ENCODE data around the gene SRSF11.

The SRSF11 gene

DNA sequence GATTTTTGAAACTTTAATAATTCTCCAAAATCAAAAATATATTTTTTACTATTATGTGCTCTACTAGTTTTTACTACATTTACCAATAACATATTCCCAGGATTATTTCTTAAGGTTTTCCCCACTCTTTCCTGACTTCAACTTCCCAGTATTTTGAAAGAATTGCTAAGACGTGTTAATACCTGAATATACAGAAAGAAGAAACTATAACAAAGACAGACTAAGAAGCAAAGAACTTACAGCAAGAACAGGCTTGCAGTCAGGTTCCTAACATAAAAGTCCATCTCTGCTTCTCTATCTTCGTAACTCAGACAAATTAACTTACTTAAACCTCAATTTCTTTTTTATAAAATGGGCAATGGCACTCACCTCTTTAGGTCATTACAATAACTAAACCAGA, 63.2 kb downstream of the SRSF11 start:
- Histone ChIP-seq H3K27me3 (ENCODE audit: control insufficient read depth, insufficient read depth, low read length) (no peaks in the 10 kb centered on the region), H3K9ac (ENCODE audit: low read depth, low read length) (no peak overlapping the region), H3K9me3 (ENCODE audit: control insufficient read depth, insufficient read depth, low read length) (no peaks in the 10 kb centered on the region), H3K4me3 (ENCODE audit: low read depth, low read length) (no peak overlapping the region), H3K36me3 (ENCODE audit: control insufficient read depth, insufficient read depth, low read length) (no peaks in the 10 kb centered on the region), H3K4me1 (ENCODE audit: control insufficient read depth, insufficient read depth, low read length) (no peaks in the 10 kb centered on the region)

DNA sequence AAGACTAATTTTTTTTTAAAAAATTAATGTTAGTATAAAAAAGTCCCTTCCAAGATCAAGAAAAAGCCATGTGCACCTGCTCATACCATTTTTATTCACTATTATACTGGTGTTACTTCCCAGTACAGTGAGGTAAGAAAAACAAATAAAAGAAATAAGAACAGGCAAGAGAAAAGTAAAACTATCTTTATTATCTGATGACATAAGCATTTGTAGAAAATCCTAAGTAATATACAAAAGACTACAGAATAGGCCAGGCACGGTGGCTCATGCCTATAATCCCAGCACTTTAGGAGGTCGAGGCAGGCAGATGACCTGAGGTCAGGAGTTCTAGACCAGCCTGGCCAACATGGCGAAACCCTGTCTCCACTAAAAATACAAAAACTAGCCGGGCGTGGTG, 65.3 kb downstream of the SRSF11 start:
- Histone ChIP-seq H3K9ac (ENCODE audit: low read depth, low read length) (no peak overlapping the region), H3K36me3 (ENCODE audit: control insufficient read depth, insufficient read depth, low read length) (no peaks in the 10 kb centered on the region), H3K9me3 (ENCODE audit: control insufficient read depth, insufficient read depth, low read length) (no peaks in the 10 kb centered on the region), H3K4me3 (ENCODE audit: low read depth, low read length) (no peak overlapping the region), H3K27me3 (ENCODE audit: control insufficient read depth, insufficient read depth, low read length) (no peaks in the 10 kb centered on the region), H3K4me1 (ENCODE audit: control insufficient read depth, insufficient read depth, low read length) (no peaks in the 10 kb centered on the region)

- H3K9me3 ChIP-seq (ENCODE audit: control insufficient read depth, insufficient read depth, low read length) = no peaks in the 10 kb centered on the region
- H3K36me3 ChIP-seq (ENCODE audit: control insufficient read depth, insufficient read depth, low read length) = peaks cover under 1% of the 10 kb centered on the region
- H3K4me1 ChIP-seq (ENCODE audit: control insufficient read depth, insufficient read depth, low read length) = no peaks in the 10 kb centered on the region
- H3K4me3 ChIP-seq (ENCODE audit: low read depth, low read length) = no peak overlapping the region
- no peak overlapping the region for H3K9ac ChIP-seq (ENCODE audit: low read depth, low read length)
- H3K27me3 ChIP-seq (ENCODE audit: control insufficient read depth, insufficient read depth, low read length) = no peaks in the 10 kb centered on the region
These were observed 67.0 kb downstream of the SRSF11 start for GRCh38 chr1:70288166-70288565.

- Histone ChIP-seq H3K9me3 (ENCODE audit: control insufficient read depth, insufficient read depth, low read length) (no peaks in the 10 kb centered on the region), H3K4me1 (ENCODE audit: control insufficient read depth, insufficient read depth, low read length) (no peaks in the 10 kb centered on the region), H3K36me3 (ENCODE audit: control insufficient read depth, insufficient read depth, low read length) (peaks cover 6% of the 10 kb centered on the region), H3K27me3 (ENCODE audit: control insufficient read depth, insufficient read depth, low read length) (no peaks in the 10 kb centered on the region), H3K4me3 (ENCODE audit: low read depth, low read length) (no peak overlapping the region), H3K9ac (ENCODE audit: low read depth, low read length) (no peak overlapping the region)
These were observed 69.0 kb downstream of the SRSF11 start for GRCh38 chr1:70290218-70290617.

GRCh38 chr1:70293186-70293843, 72.1 kb downstream of the SRSF11 start:
- Histone ChIP-seq H3K9ac (ENCODE audit: low read depth, low read length) (no peak overlapping the region), H3K4me3 (ENCODE audit: low read depth, low read length) (no peak overlapping the region), H3K27me3 (ENCODE audit: control insufficient read depth, insufficient read depth, low read length) (no peaks in the 10 kb centered on the region), H3K36me3 (ENCODE audit: control insufficient read depth, insufficient read depth, low read length) (peaks cover 6% of the 10 kb centered on the region), H3K9me3 (ENCODE audit: control insufficient read depth, insufficient read depth, low read length) (no peaks in the 10 kb centered on the region), H3K4me1 (ENCODE audit: control insufficient read depth, insufficient read depth, low read length) (no peaks in the 10 kb centered on the region)

GRCh38 chr1:70295749-70296148, 74.6 kb downstream of the SRSF11 start:
- Histone ChIP-seq H3K4me3 (ENCODE audit: low read depth, low read length) (no peak overlapping the region), H3K9me3 (ENCODE audit: control insufficient read depth, insufficient read depth, low read length) (no peaks in the 10 kb centered on the region), H3K36me3 (ENCODE audit: control insufficient read depth, insufficient read depth, low read length) (peaks cover 6% of the 10 kb centered on the region), H3K4me1 (ENCODE audit: control insufficient read depth, insufficient read depth, low read length) (no peaks in the 10 kb centered on the region), H3K27me3 (ENCODE audit: control insufficient read depth, insufficient read depth, low read length) (no peaks in the 10 kb centered on the region), H3K9ac (ENCODE audit: low read depth, low read length) (no peak overlapping the region)

DNA sequence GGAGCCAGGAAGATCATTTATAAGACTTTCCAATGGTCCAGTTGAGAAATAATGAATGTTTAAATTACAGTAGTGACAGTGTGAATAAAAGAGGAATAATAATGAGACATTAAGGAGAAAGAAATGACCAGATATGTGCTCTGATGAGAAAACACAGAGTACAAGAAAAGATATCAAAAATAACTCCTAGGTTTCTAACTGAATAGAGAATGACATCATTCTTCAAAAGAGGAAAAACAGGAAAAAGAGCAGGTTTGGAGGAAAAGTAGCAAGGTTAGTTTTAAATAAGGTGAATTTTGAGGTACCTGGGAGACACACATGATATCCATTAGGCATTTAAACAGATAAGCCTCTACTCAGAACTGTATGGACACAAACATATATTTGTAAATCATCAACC, 78.3 kb downstream of the SRSF11 start:
- Histone ChIP-seq H3K27me3 (ENCODE audit: control insufficient read depth, insufficient read depth, low read length) (no peaks in the 10 kb centered on the region), H3K9me3 (ENCODE audit: control insufficient read depth, insufficient read depth, low read length) (no peaks in the 10 kb centered on the region), H3K4me3 (ENCODE audit: low read depth, low read length) (no peak overlapping the region), H3K36me3 (ENCODE audit: control insufficient read depth, insufficient read depth, low read length) (peaks cover under 1% of the 10 kb centered on the region), H3K4me1 (ENCODE audit: control insufficient read depth, insufficient read depth, low read length) (no peaks in the 10 kb centered on the region), H3K9ac (ENCODE audit: low read depth, low read length) (no peak overlapping the region)
